ENCODE results near the gene CORO1C. TPM values are rescaled to one million over a fixed set of nuclear protein-coding genes. Genes with fewer than 3 reads are reported as not detected.
"Not testable (repeated sequence)": the region's sequence is repeated elsewhere in the genome, so short reads cannot be mapped to it uniquely, and the experiment has no call there.

Gene CORO1C
- polyA plus RNA-seq, 6 donors from 2014 or later = 71.0 to 84.7 (median 73.4) TPM

DNA sequence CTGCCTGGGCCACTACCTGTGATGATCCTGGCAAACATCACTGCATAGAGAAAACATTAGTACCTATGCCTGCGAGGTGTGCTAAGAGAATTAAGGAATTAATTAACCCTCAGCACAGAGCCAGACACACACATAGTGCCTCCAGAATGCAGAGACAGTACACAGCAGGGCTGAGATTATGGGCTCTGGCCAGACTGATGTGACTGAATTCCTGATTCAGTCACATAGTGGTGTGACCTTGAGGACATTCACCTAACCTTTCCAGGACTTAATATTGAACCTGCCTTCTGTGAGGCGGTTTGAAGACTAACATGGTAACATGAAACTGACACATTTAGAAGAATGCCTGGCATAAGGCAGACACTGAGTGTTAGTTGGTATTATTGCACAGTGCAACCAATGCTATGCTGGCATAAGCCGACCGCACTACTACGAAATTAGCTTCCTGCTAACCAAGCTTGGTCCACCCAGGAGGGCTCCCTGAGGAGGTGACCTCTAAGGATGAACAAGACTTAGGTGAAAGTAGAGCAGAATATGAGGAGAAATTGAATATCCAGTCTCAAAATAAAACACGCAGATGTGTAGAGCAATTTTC lies 65.6 kb downstream of the CORO1C start:
- H3K27ac Mint-ChIP-seq = peak overlapping the region in 3 of 6 donors; percentile 45 to 81 (median 72)
- H3K4me1 Mint-ChIP-seq = peaks cover 37 to 66% (median 45%) of the 10 kb centered on the region in 3 donors
- H3K4me3 Mint-ChIP-seq = peak overlapping the region in 1 of 8 donors; percentile 34
- H3K9me3 Mint-ChIP-seq = no peaks in the 10 kb centered on the region
- no peak for ATAC-seq (ENCODE audit: low read depth in 2 of 2)
- H3K36me3 Mint-ChIP-seq = peaks cover 0 to 6% of the 10 kb centered on the region in 2 donors
- no peak for DNase-seq
- no peaks in the 10 kb centered on the region for H3K27me3 Mint-ChIP-seq

DNA sequence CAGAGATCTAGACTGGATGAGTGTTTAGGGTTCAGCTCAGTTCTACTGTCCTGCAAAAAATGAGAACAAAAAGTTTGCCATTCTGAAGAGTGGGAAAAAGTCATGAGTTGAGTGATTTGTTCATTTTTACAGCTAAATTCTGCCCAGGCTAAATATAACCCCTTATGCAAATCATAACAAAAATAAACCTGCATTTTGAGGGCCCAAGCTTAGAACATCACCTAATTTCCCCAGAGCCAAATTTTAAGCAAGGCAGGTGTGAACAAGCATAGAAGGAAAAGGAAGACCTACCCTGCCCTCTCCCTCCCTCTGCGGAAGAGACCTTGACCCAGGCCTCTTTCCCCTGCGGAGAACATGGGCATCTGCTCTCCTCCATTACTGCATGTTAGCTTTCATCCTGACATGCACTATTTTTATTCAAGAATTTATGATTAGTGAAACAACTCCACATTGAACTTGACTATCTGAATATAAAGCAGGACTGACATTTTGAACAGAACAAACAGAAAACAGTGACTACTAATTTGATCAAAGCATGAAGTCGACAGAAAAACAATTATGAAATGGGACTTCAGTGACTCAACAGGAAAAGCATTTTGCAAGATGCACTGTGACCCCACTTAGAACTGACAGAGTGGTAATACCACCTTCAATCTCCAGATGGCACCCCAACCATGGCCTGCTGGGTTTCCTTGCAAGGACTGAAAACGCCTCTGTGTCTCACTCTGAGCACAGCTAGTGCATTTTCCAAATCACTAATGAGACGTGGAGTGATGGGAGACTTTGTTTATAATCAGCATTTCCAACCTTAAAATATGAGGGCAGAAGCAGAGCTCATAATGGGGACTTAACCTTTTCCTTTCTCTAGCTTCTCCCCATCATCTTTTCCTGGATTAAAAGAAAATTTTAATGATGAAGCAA lies 66.7 kb downstream of the CORO1C start:
- H3K9me3 Mint-ChIP-seq = no peaks in the 10 kb centered on the region
- H3K27ac Mint-ChIP-seq = peak overlapping the region; percentile 67 to 93 (median 82)
- peak; percentile 84 to 90 for ATAC-seq (ENCODE audit: low read depth in 2 of 2)
- no peaks in the 10 kb centered on the region for H3K27me3 Mint-ChIP-seq
- peaks cover 37 to 66% (median 41%) of the 10 kb centered on the region in 3 donors for H3K4me1 Mint-ChIP-seq
- peaks cover 0 to 6% of the 10 kb centered on the region in 2 donors for H3K36me3 Mint-ChIP-seq
- DNase-seq = peak; percentile 72
- H3K4me3 Mint-ChIP-seq = peak overlapping the region; percentile 1 to 87 (median 78)

DNA sequence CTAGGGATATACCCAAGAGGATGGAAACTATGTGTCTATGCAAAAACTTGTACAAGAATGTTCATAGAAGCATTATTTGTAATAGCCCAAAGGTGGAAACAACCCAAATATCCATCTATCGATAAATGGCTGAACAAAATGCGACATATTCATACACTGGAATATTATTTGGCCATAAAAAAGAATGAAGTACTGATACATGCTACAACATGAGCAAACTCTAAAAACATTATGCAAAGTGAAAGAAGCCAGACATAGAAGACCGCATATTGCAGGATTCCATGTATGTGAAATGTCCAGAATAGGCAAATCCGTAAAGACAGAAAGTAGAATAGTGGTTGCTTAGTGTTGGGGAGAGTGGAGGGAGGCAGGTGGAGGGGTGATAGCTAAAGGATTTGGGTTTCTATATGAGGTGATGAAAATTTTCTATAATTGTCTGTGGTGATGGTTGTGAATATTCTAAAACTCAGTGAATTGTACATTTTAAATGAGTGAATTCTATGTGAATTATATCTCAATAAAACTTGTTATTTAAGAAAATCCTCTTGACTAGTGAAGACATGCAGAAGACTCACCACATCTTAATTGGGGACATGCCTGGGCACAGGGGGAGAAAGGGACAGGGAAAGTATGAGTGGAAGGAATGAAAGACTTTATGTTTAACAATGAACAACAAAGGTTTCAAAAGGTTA lies 67.8 kb downstream of the CORO1C start:
- peak overlapping the region in 6 of 8 donors; percentile 17 to 84 (median 73) for H3K4me3 Mint-ChIP-seq
- peaks cover 37 to 66% (median 41%) of the 10 kb centered on the region in 3 donors for H3K4me1 Mint-ChIP-seq
- H3K36me3 Mint-ChIP-seq = peaks cover 6% of the 10 kb centered on the region in 2 donors
- no peaks in the 10 kb centered on the region for H3K27me3 Mint-ChIP-seq
- no peak for DNase-seq
- ATAC-seq (ENCODE audit: low read depth in 2 of 2) = no peak
- peak overlapping the region in 5 of 6 donors; percentile 18 to 93 (median 74) for H3K27ac Mint-ChIP-seq
- H3K9me3 Mint-ChIP-seq = no peaks in the 10 kb centered on the region

DNA sequence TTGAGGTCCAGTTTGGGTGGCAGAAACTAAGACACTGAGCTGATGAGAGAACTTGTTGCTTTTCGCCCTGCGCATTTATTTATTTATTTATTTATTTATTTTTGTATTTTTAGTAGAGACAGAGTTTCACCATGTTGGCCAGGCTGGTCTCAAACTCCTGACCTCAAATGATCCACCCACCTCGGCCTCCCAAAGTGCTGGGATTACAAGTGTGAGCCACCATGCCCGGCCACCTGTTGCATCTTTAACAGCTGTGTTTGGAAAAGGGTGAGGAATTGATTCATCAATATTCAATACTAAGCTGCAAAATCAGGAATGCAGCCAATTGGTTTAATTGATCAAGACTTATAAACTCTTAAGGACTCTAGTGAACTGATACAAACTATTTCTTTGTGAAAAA lies 73.2 kb downstream of the CORO1C start:
- not testable (repeated sequence) for H3K27me3 Mint-ChIP-seq; H3K4me3 Mint-ChIP-seq; H3K9me3 Mint-ChIP-seq; DNase-seq; ATAC-seq (ENCODE audit: low read depth in 2 of 2)
- Mint-ChIP-seq H3K36me3 (peaks cover 0 to 21% of the 10 kb centered on the region in 2 donors), H3K4me1 (peaks cover 12 to 31% (median 16%) of the 10 kb centered on the region in 3 donors), H3K27ac (peak overlapping the region in 1 of 6 donors; percentile 47)

DNA sequence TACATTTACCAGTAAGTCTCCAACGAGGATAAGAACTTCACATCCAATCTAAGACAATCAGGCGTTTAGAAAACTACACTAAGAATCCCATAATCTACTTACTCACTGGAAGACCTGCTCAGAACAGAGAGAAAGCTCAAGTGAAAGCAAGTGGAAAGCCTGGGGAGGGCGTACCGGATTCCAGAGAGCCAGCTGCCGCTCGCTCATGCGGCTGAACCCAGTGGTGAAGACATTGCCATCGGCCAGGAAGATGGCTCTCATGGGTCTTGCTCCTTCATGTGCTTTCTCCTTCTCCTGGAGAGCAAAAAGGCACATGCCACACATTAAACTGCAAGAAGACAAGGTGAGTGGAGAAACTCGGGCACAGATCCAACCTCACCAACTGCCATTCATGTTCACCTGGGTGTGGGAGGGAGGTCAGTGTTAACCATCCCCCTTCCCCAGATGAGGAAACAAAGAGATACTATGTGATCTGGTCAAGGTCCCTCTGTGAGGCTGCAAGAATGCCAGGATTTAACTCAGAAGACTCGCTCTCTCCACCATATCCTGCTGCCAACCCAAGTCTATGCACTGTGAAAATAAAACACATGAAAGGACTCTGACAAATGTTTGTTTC lies 74.1 kb downstream of the CORO1C start:
- Mint-ChIP-seq H3K4me3 (no peak overlapping the region), H3K4me1 (peaks cover 19 to 35% (median 20%) of the 10 kb centered on the region in 3 donors), H3K36me3 (peaks cover 0 to 21% of the 10 kb centered on the region in 2 donors), H3K27ac (peak overlapping the region in 5 of 6 donors; percentile 43 to 72 (median 52)), H3K9me3 (no peaks in the 10 kb centered on the region), H3K27me3 (no peaks in the 10 kb centered on the region)
- ATAC-seq (ENCODE audit: low read depth in 2 of 2) (no peak), DNase-seq (no peak)

GRCh38 chr12:108656247-108656646 lies 75.1 kb downstream of the CORO1C start:
- peaks cover 19 to 32% (median 20%) of the 10 kb centered on the region in 3 donors for H3K4me1 Mint-ChIP-seq
- ATAC-seq (ENCODE audit: low read depth in 2 of 2); H3K27me3 Mint-ChIP-seq; H3K4me3 Mint-ChIP-seq; H3K9me3 Mint-ChIP-seq; DNase-seq: not testable (repeated sequence)
- peaks cover 0 to 21% of the 10 kb centered on the region in 2 donors for H3K36me3 Mint-ChIP-seq
- peak overlapping the region in 2 of 6 donors; percentile 38 to 43 for H3K27ac Mint-ChIP-seq

DNA sequence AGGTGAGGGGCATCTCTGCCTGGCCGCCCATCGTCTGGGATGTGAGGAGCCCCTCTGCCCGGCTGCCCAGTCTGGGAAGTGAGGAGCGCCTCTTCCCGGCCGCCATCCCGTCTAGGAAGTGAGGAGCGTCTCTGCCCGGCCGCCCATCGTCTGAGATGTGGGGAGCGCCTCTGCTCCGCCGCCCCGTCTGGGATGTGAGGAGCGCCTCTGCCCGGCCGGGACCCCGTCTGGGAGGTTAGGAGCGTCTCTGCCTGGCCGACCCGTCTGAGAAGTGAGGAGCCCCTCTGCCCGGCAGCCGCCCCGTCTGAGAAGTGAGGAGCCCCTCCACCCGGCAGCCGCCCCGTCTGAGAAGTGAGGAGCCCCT lies 75.5 kb downstream of the CORO1C start:
- not testable (repeated sequence) for H3K27ac Mint-ChIP-seq; DNase-seq; ATAC-seq (ENCODE audit: low read depth in 2 of 2); H3K27me3 Mint-ChIP-seq; H3K4me3 Mint-ChIP-seq; H3K9me3 Mint-ChIP-seq
- H3K36me3 Mint-ChIP-seq = peaks cover 0 to 21% of the 10 kb centered on the region in 2 donors
- H3K4me1 Mint-ChIP-seq = peaks cover 19 to 29% (median 20%) of the 10 kb centered on the region in 3 donors

GRCh38 chr12:108654622-108655021 lies 76.7 kb downstream of the CORO1C start:
- H3K9me3 Mint-ChIP-seq; ATAC-seq (ENCODE audit: low read depth in 2 of 2); H3K27me3 Mint-ChIP-seq; H3K4me3 Mint-ChIP-seq; H3K27ac Mint-ChIP-seq; DNase-seq: not testable (repeated sequence)
- peaks cover 0 to 24% of the 10 kb centered on the region in 2 donors for H3K36me3 Mint-ChIP-seq
- H3K4me1 Mint-ChIP-seq = peaks cover 22 to 29% (median 23%) of the 10 kb centered on the region in 3 donors

DNA sequence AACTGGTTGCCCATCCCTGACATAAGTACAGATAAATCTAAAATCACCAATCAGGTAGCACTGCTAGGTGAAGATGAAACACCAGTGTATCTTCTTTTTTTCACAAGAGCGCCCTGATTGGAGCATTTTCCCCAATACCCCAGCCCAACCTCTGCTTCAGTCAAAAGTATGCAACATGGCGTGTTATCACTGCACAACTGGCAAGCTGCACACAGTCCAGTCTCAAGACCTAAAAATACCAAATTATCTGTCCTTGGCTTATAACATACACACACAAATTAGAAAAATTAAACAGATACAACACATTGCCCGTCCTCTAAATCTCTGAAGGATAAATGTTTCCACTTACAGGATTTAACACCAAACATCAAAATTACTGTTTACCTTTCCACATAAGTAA lies 77.4 kb downstream of the CORO1C start:
- ATAC-seq (ENCODE audit: low read depth in 2 of 2) (no peak), DNase-seq (no peak)
- H3K4me3 Mint-ChIP-seq = peak overlapping the region in 1 of 8 donors; percentile 7
- peak overlapping the region in 4 of 6 donors; percentile 48 to 75 (median 74) for H3K27ac Mint-ChIP-seq
- peaks cover 27 to 30% (median 29%) of the 10 kb centered on the region in 3 donors for H3K4me1 Mint-ChIP-seq
- no peaks in the 10 kb centered on the region for H3K9me3 Mint-ChIP-seq
- H3K27me3 Mint-ChIP-seq = no peaks in the 10 kb centered on the region
- H3K36me3 Mint-ChIP-seq = peaks cover 6 to 29% of the 10 kb centered on the region in 2 donors

GRCh38 chr12:108653082-108653516 lies 78.2 kb downstream of the CORO1C start:
- H3K27ac Mint-ChIP-seq = peak overlapping the region in 4 of 6 donors; percentile 53 to 75 (median 74)
- H3K27me3 Mint-ChIP-seq = no peaks in the 10 kb centered on the region
- no peak overlapping the region for H3K4me3 Mint-ChIP-seq
- DNase-seq (no peak), ATAC-seq (ENCODE audit: low read depth in 2 of 2) (no peak)
- no peaks in the 10 kb centered on the region for H3K9me3 Mint-ChIP-seq
- peaks cover 12 to 25% of the 10 kb centered on the region in 2 donors for H3K36me3 Mint-ChIP-seq
- H3K4me1 Mint-ChIP-seq = peaks cover 28 to 36% (median 36%) of the 10 kb centered on the region in 3 donors

GRCh38 chr12:108650083-108650482 lies 81.2 kb downstream of the CORO1C start:
- H3K9me3 Mint-ChIP-seq = no peaks in the 10 kb centered on the region
- H3K36me3 Mint-ChIP-seq = peaks cover 12 to 24% of the 10 kb centered on the region in 2 donors
- ATAC-seq (ENCODE audit: low read depth in 2 of 2) = no peak
- no peaks in the 10 kb centered on the region for H3K27me3 Mint-ChIP-seq
- DNase-seq = no peak
- no peak overlapping the region for H3K4me3 Mint-ChIP-seq
- H3K27ac Mint-ChIP-seq = peak overlapping the region in 4 of 6 donors; percentile 28 to 99 (median 46)
- H3K4me1 Mint-ChIP-seq = peaks cover 54 to 62% (median 61%) of the 10 kb centered on the region in 3 donors

- no peaks in the 10 kb centered on the region for H3K27me3 Mint-ChIP-seq
- peaks cover 54 to 66% (median 65%) of the 10 kb centered on the region in 3 donors for H3K4me1 Mint-ChIP-seq
- peak overlapping the region in 4 of 6 donors; percentile 28 to 99 (median 46) for H3K27ac Mint-ChIP-seq
- DNase-seq (no peak), ATAC-seq (ENCODE audit: low read depth in 2 of 2) (no peak)
- H3K9me3 Mint-ChIP-seq = no peaks in the 10 kb centered on the region
- H3K4me3 Mint-ChIP-seq = no peak overlapping the region
- peaks cover 12 to 24% of the 10 kb centered on the region in 2 donors for H3K36me3 Mint-ChIP-seq
Measured at GRCh38 chr12:108649669-108650068, 81.6 kb downstream of the CORO1C start.

Measured in naive B cell (primary cell).